NCI-H82 (cell line): Measurements from ENCODE around the gene RAPGEF5.

Source experiments
- DNase-seq: peaks from one replicate; lab custom pipeline; 2025; lab: John Stamatoyannopoulos, UW

RAPGEF5 gene

GRCh38 chr7:22256541-22257096, 100.3 kb downstream of the RAPGEF5 start:
- DNase-seq: no peak

GRCh38 chr7:22255834-22256233, 101.1 kb downstream of the RAPGEF5 start:
- DNase-seq: no peak

- DNase-seq: no peak
These were observed 101.6 kb downstream of the RAPGEF5 start for GRCh38 chr7:22255342-22255741.

GRCh38 chr7:22252936-22253536, 103.9 kb downstream of the RAPGEF5 start:
- no peak for DNase-seq

- peak; percentile 44 for DNase-seq
These were observed 104.9 kb downstream of the RAPGEF5 start for GRCh38 chr7:22252016-22252415.

GRCh38 chr7:22251281-22251680, 105.7 kb downstream of the RAPGEF5 start:
- DNase-seq: peak; percentile 53

GRCh38 chr7:22250390-22250789, 106.6 kb downstream of the RAPGEF5 start:
- peak; percentile 25 for DNase-seq

GRCh38 chr7:22248111-22248809, 108.7 kb downstream of the RAPGEF5 start:
- peak; percentile 84 for DNase-seq

GRCh38 chr7:22241805-22242390, 115.1 kb downstream of the RAPGEF5 start:
- DNase-seq: no peak

GRCh38 chr7:22240904-22241571, 115.9 kb downstream of the RAPGEF5 start:
- no peak for DNase-seq

GRCh38 chr7:22238354-22239311, 118.3 kb downstream of the RAPGEF5 start:
- no peak for DNase-seq

- DNase-seq: no peak
These were observed 121.8 kb downstream of the RAPGEF5 start for GRCh38 chr7:22235134-22235533.

GRCh38 chr7:22234227-22234626, 122.7 kb downstream of the RAPGEF5 start:
- DNase-seq: no peak

GRCh38 chr7:22231806-22232205, 125.1 kb downstream of the RAPGEF5 start:
- DNase-seq: no peak

- DNase-seq: peak; percentile 41
These were observed 125.8 kb downstream of the RAPGEF5 start for GRCh38 chr7:22231141-22231540.

- DNase-seq: peak; percentile 14
These were observed 126.7 kb downstream of the RAPGEF5 start for GRCh38 chr7:22230238-22230637.

GRCh38 chr7:22229148-22229547, 127.8 kb downstream of the RAPGEF5 start:
- DNase-seq: peak; percentile 37

GRCh38 chr7:22223807-22224206, 133.1 kb downstream of the RAPGEF5 start:
- no peak for DNase-seq

GRCh38 chr7:22220941-22221340, 136.0 kb downstream of the RAPGEF5 start:
- DNase-seq: no peak

GRCh38 chr7:22219739-22220493, 137.0 kb downstream of the RAPGEF5 start:
- no peak for DNase-seq

GRCh38 chr7:22219036-22219435, 137.9 kb downstream of the RAPGEF5 start:
- DNase-seq: no peak
